Suprapubic skin (tissue), 4 donors: ENCODE data around the gene TOR3A. TPM values are rescaled to one million over a fixed set of nuclear protein-coding genes. Genes with fewer than 3 reads are reported as not detected.

Experiments
- DNase-seq, 2 donors: peaks; one replicate each; pipeline ENCODE4 v3.0.0-alpha.2; 2019; ENCODE audit warnings: low spot score in 2 of 2
- H3K27ac ChIP-seq: fragments of 200-600 bp; sonication (generic); one replicate; pipeline ENCODE4 v1.5.1; 2019
- H3K27me3 ChIP-seq: fragments of 200-600 bp; sonication (generic); one replicate; pipeline ENCODE4 v1.5.1; 2019
- H3K36me3 ChIP-seq: fragments of 200-600 bp; sonication (generic); one replicate; pipeline ENCODE4 v1.5.1; 2019
- H3K4me1 ChIP-seq: fragments of 200-600 bp; sonication (generic); one replicate; pipeline ENCODE4 v1.5.1; 2019
- H3K4me3 ChIP-seq: fragments of 200-600 bp; sonication (generic); one replicate; pipeline ENCODE4 v1.5.1; 2019; ENCODE audit warnings: mild to moderate bottlenecking
- H3K9me3 ChIP-seq: fragments of 200-600 bp; sonication (generic); one replicate; pipeline ENCODE4 v1.5.1; 2019
- CTCF ChIP-seq, 2 donors: fragments of 200-600 bp in 1 of 2; fragments of 450-650 bp in 1 of 2; sonication (generic) in 1 of 2; IDR thresholded peaks; one replicate each; pipeline ENCODE4 v1.5.1; 2016 to 2019; ENCODE audit warnings: antibody characterized with exemption in 2 of 2, mild to moderate bottlenecking in 1 of 2, moderate library complexity in 1 of 2
- EP300 ChIP-seq: sonication (generic); formaldehyde crosslinking; IDR thresholded peaks from one replicate; pipeline ENCODE4 v1.6.1; 2017; ENCODE audit warnings: antibody characterized with exemption
- POLR2A ChIP-seq, 2 donors: fragments of 450-650 bp; IDR thresholded peaks; one replicate each; pipeline ENCODE4 v1.6.1; 2017; ENCODE audit warnings: antibody characterized with exemption in 2 of 2, mild to moderate bottlenecking in 2 of 2, moderate library complexity in 2 of 2
- POLR2AphosphoS5 ChIP-seq, 3 donors: sonication (generic); formaldehyde crosslinking; IDR thresholded peaks; one replicate each; pipeline ENCODE4 v1.6.1; 2017; ENCODE audit warnings: antibody characterized with exemption in 3 of 3
- WGBS: methylation state at CpG from one replicate; pipeline ENCODE4 v1.1.5; 2018; 5-methylcytosine and 5-hydroxymethylcytosine counted together
- total RNA-seq, 4 donors: library from RNA; depleted of rRNA; stranded (reverse); fragments of >200 nt; gene quantifications; one replicate each; pipeline ENCODE4 v1.1.0, GENCODE V29; 2016

The TOR3A gene
- total RNA-seq, 4 donors from 2014 or later = 23.6 to 31.4 (median 29.6) TPM

GRCh38 chr1:179092896-179093461 is 11.1 kb downstream of the TOR3A start:
- peaks cover 21% of the 10 kb centered on the region for H3K4me1 ChIP-seq
- TF ChIP-seq POLR2AphosphoS5 (IDR thresholded peaks at IDR 0.05) (no peak), POLR2A (IDR thresholded peaks at IDR 0.05) (no peak), EP300 (no peak), CTCF (IDR thresholded peaks at IDR 0.05) (no peak)
- no peak overlapping the region for H3K27ac ChIP-seq
- H3K4me3 ChIP-seq = no peak overlapping the region
- DNase-seq = no peak
- 88% methylated on average over 9 of the region's 9 CpGs for WGBS
- peaks cover 93% of the 10 kb centered on the region for H3K36me3 ChIP-seq
- H3K9me3 ChIP-seq = no peaks in the 10 kb centered on the region
- no peaks in the 10 kb centered on the region for H3K27me3 ChIP-seq

GRCh38 chr1:179094818-179095217 is 12.9 kb downstream of the TOR3A start:
- Histone ChIP-seq H3K27me3 (no peaks in the 10 kb centered on the region), H3K4me3 (no peak overlapping the region), H3K36me3 (peaks cover 82% of the 10 kb centered on the region), H3K9me3 (no peaks in the 10 kb centered on the region), H3K27ac (peak overlapping the region; percentile 51), H3K4me1 (peaks cover 21% of the 10 kb centered on the region)
- no peak for DNase-seq
- 61% methylated on average over 5 of the region's 5 CpGs for WGBS
- no peak for TF ChIP-seq POLR2AphosphoS5 (IDR thresholded peaks at IDR 0.05)

- peak overlapping the region; percentile 51 for H3K27ac ChIP-seq
- TF ChIP-seq EP300 (no peak), CTCF (IDR thresholded peaks at IDR 0.05) (no peak), POLR2AphosphoS5 (IDR thresholded peaks at IDR 0.05) (no peak), POLR2A (IDR thresholded peaks at IDR 0.05) (no peak)
- H3K36me3 ChIP-seq = peaks cover 76% of the 10 kb centered on the region
- no peaks in the 10 kb centered on the region for H3K27me3 ChIP-seq
- 89% methylated on average over 4 of the region's 4 CpGs for WGBS
- peaks cover 21% of the 10 kb centered on the region for H3K4me1 ChIP-seq
- H3K4me3 ChIP-seq = no peak overlapping the region
- no peaks in the 10 kb centered on the region for H3K9me3 ChIP-seq
- no peak for DNase-seq
These were observed 13.5 kb downstream of the TOR3A start for GRCh38 chr1:179095377-179095776.

- Histone ChIP-seq H3K27me3 (no peaks in the 10 kb centered on the region), H3K9me3 (no peaks in the 10 kb centered on the region), H3K27ac (no peak overlapping the region), H3K4me3 (no peak overlapping the region), H3K36me3 (peaks cover 70% of the 10 kb centered on the region), H3K4me1 (peaks cover 18% of the 10 kb centered on the region)
- no peak for TF ChIP-seq POLR2A (IDR thresholded peaks at IDR 0.05)
- no peak for TF ChIP-seq EP300
- no peak for TF ChIP-seq CTCF (IDR thresholded peaks at IDR 0.05)
- TF ChIP-seq POLR2AphosphoS5 (IDR thresholded peaks at IDR 0.05) = no peak
- DNase-seq = no peak
- WGBS = 87% methylated on average over 3 of the region's 3 CpGs
These were observed 14.1 kb downstream of the TOR3A start for GRCh38 chr1:179095924-179096323.

GRCh38 chr1:179099891-179100290 is 18.0 kb downstream of the TOR3A start:
- no peak for DNase-seq
- no peak overlapping the region for H3K4me3 ChIP-seq
- no peak overlapping the region for H3K27ac ChIP-seq
- no peak for TF ChIP-seq POLR2AphosphoS5 (IDR thresholded peaks at IDR 0.05)
- TF ChIP-seq EP300 = no peak
- no peak for TF ChIP-seq CTCF (IDR thresholded peaks at IDR 0.05)
- TF ChIP-seq POLR2A (IDR thresholded peaks at IDR 0.05) = no peak
- H3K36me3 ChIP-seq = peaks cover 36% of the 10 kb centered on the region
- WGBS = 86% methylated on average over 4 of the region's 4 CpGs
- H3K4me1 ChIP-seq = peaks cover 4% of the 10 kb centered on the region
- H3K27me3 ChIP-seq = no peaks in the 10 kb centered on the region
- H3K9me3 ChIP-seq = no peaks in the 10 kb centered on the region

GRCh38 chr1:179101566-179101965 is 19.7 kb downstream of the TOR3A start:
- Histone ChIP-seq H3K27me3 (no peaks in the 10 kb centered on the region), H3K36me3 (peaks cover 20% of the 10 kb centered on the region), H3K4me1 (no peaks in the 10 kb centered on the region), H3K27ac (no peak overlapping the region), H3K4me3 (no peak overlapping the region), H3K9me3 (no peaks in the 10 kb centered on the region)
- no peak for DNase-seq
- no peak for TF ChIP-seq CTCF (IDR thresholded peaks at IDR 0.05)
- TF ChIP-seq POLR2AphosphoS5 (IDR thresholded peaks at IDR 0.05) = no peak
- TF ChIP-seq EP300 = no peak
- TF ChIP-seq POLR2A (IDR thresholded peaks at IDR 0.05) = no peak
- WGBS = 90% methylated on average over 4 of the region's 4 CpGs
